Stimulated activated CD8-positive, alpha-beta memory T cell treated with anti-CD3 and anti-CD28 coated beads, Interleukin-4, amount 100 ng/mL, for 1 hour (primary cell): ENCODE data around the gene CENPP.

Experiments
- DNase-seq, 2 donors: peaks; one replicate each; pipeline ENCODE4 v3.0.0-alpha.2; 2020; ENCODE audit warnings: low read depth in 2 of 2, low spot score in 1 of 2

The CENPP gene

DNA sequence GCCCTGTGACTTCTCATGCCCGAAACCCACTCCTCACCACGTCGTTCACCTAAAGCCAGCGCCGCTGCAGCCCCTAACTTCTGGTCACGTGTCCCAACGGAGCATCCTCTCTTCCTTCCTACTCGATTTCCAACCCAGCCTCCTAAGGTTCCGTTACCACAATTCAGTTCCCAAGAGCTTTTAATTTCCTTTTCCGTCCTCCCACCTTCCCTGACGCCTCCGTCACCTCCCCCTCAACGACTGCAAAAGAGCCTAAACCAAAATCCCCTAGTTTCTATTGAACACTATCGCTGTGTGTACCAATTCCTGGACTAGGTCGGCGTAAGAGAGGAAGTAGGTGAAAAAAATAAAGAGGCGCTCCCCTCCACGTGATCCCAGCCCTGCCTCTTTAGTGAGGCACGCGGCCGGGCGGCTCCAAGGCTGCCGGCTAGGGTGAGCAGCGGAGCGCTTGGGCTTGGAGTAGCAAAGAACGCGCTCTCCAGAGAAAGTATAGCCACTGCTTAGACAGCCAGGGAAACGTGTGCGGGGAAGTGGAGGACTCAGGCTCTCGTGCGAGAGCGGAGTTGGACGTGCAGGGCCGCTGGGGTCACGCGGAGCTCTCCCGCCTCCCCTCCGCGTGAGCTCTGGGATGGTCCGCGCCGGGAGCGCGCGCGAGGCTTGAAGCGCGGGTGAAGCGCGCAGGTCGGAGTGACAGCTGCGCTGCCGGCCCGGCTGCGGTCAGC is at the start of gene CENPP, which contains the start of gene NOL8:
Gene CENPP, plus strand, starts transcription at position 685 of the 722 bp plus-strand sequence.
Gene NOL8, minus strand, starts transcription at position 82 of the 722 bp plus-strand sequence. CDS start 1,189 bp downstream, outside the sequence.
- DNase-seq: peak; percentile 52 to 66

- DNase-seq: no peak
Measured at GRCh38 chr9:92276331-92277032, 49.3 kb upstream of the CENPP start.

DNA sequence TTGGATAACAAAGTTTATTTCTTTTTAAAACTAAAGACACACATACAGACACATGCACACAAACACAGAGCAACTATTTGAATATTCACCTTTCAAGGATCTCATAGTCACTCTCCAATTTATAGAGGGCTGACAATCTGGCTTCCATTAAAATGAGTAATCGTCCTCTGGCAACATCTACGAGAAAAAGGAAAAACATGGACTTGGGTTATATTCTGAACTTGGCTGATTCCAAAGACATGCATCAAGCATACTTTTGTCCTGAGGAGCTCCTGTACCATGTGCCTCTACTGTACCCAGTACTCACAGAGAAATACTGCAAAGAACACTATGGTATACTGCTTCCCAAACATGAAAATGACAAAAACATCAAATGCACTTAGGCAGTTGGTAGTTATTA is 47.6 kb upstream of the CENPP start:
- no peak for DNase-seq

DNA sequence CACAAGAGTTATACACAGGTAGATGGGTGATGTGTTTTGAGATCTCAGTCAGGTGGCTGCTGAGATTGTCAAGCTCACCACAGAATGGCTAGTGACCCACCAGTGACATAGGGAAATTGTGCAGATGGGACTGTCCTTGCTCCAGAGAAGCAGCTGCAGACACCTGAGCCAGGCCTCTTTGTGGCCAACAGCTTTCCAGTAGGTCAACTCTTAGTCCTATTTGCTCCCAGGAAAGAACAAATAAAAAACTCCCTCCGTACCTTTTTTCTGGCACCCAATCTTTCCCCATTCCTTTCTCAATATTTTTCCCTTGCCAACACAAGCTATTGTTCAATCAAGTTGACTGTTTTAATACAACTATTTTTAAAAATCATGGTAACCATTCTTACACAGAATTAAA is 46.5 kb upstream of the CENPP start:
- no peak for DNase-seq

DNA sequence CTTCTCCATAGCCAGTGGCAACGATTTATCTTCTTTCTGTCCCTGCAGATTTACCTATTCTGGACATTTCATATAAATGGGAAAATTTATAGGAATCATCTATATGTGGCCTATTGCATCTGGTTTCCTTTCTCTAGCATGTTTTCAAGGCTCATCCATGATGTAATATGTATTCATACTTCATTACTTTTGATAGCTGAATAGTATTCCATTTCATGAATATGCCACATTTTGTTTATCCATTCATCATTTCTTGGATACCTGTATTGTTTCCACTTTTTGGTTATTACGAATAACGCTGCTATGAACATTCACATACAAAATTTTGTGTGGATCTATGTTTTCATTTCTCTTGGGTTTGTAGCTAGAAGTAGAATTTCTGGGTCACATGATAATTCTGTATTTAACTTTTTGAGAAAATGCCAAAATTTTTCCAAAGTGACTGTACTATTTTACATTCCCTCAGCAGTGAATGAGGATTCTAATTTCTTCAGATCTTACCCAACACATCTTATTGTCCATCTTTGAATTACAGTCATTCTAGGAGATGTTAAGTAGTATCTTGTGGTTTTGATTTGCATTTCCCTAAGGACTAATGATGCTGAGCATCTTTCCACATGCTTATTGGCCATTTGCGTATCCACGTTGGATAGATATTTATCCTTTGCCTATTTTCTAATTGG is 35.9 kb upstream of the CENPP start:
- DNase-seq: no peak

- DNase-seq: no peak
Measured at GRCh38 chr9:92290785-92291429, 34.8 kb upstream of the CENPP start.

- no peak for DNase-seq
Measured at GRCh38 chr9:92291577-92291976, 34.2 kb upstream of the CENPP start.

- DNase-seq: no peak
Measured at GRCh38 chr9:92292338-92293074, 33.2 kb upstream of the CENPP start.

- no peak for DNase-seq
Measured at GRCh38 chr9:92293075-92293354, 32.7 kb upstream of the CENPP start.

DNA sequence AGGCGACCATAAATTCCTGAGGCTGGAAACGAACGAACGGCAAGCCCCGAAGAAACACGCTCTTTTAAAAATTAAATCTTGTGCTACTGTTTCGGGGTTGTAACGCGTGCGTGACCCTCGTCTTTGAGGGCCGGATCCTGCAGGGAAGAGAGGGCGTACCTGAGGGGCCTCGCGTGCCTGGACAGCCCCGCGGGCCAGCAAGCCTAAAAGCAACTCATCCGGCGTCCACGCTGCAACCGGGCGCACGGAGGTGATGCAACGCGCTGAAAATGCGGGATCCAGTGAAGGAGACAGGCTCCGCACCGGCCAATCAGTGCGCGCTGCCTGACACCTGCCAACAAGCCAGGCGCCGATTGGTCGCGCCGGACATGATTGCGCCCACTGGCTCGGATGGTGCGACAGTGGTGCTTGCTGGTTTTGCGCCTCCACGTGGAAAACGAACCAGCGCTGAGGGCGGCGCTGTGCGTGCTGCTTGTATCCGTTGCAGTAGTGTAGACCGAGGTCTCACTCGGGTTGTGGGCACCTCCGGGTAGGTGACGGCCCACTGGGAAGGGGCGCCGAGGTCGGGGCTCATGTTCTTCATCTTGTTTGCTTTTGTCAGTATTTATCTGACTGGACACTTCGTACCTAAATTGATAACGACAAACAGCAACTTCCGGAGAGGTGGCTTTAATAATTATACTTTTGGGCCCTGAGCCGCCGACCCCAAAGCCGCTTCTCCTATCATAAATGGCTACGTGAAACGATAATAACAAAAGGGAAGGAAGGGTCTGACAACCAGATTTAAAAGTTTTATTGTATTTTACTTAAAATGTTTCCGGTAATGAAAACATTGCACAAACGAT is 32.1 kb upstream of the CENPP start, which contains the start of gene IARS1:
Gene IARS1, minus strand, starts transcription at position 246 of the 845 bp plus-strand sequence. CDS start 4,278 bp downstream, outside the sequence.
- peak; percentile 99 to 100 for DNase-seq

- DNase-seq: no peak
Measured at GRCh38 chr9:92294297-92294676, 31.5 kb upstream of the CENPP start.

DNA sequence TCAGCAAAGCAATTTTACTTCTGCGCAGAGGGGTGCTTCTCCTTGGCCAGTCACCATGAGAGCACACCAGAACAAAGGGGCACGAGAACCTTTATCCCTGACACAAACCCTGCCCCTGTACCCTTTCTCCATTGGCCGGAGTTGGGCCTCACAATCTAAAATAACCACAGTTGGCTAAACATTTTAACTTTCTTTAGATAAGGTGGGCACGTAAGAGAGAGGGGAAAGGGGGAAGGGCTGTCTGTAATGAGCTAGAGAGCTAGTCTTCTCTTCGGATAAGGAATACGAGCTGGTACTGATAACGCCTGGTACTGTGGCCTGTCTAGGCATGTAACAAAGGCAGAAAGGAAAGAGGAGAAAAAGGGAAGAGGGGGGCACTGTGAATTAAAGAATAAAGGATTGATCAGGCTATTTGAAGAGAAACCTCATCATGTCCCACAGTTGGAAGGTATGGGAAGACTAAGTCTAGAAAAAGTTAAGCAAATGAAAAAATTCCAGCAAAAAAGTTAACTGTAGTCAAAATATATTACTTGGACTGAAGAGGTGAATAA is 30.4 kb upstream of the CENPP start:
- no peak for DNase-seq

GRCh38 chr9:92295827-92296258 is 29.9 kb upstream of the CENPP start:
- no peak for DNase-seq

DNA sequence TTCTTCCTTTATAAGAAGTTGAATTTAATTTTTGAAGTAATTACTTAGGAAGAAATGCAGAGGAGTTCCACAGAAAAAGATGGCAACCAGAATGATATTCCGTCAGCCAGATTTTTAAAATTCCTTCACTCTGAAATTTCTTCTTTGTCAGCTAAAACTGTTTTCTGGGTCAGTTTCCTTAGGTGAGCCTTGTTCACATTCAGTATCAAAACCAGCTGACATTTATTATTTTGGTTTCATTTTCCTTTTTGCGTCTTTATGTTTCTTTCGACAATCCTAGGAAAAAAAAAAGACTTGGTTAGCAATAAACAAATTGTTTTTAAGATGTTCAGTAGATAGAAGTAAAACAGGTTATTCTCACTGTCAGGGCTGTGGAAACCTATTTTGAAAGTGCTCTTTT is 28.1 kb upstream of the CENPP start:
- DNase-seq: no peak

DNA sequence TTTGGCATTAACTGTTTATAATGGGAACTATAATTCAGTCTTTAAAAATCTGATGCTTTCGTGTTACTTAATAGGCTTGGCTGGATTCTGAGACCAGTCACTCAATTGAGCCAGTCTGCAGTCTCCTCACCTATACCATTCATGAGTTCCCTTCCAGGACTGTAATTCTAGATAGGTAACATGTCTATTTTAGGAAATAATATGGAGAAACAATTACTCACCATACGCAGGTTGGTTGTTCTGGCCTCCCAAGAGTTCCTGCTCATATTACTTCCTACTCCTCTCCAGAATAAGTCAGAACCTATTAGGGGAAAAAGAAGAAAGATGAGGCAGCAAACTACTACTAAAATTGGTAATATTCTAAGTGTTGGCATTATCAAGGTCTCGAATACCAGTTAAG is 27.7 kb upstream of the CENPP start:
- no peak for DNase-seq

- DNase-seq: no peak
Measured at GRCh38 chr9:92299116-92299515, 26.6 kb upstream of the CENPP start.

DNA sequence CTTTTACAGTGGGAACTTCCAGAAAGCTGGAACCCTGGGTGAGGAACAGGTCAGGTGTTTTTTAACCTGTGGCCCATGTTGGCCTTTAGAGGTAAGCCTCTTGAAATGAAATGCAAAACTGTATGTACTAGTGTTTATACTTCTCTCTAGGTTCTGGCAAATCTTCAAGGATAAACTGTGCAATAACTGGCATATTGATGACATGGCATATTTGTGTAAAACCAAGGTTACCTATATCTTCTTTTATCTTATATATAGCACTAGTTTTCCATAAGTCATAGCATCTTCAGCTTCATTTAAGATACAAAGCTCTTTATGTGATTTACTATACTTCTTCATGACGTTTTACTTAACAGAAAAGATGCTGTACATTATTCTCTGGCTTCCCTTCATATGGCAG is 24.8 kb upstream of the CENPP start:
- no peak for DNase-seq

- DNase-seq: no peak
Measured at GRCh38 chr9:92308893-92309292, 16.9 kb upstream of the CENPP start.

DNA sequence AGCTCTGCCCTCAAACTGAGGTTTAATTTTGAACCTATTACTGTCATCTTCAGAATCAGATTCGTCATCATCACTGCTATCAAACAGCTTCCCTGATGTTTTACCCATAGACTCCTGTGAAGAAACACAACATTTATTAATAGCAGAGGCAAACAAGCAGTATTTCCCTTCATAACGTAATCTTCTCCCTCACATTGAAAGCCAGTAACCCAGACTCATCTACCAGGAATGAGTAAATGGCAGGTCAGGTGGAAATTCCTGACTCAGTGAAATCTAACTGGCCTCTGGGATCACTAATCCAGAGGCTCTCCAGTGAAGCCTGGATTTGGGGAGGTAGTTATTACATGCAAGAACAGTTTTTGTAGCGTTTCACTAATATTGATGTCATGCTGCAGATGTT is 15.2 kb upstream of the CENPP start:
- DNase-seq: no peak
